ENCODE data around the gene FBXL14.
A peak's percentile ranks its signal among the peaks of the same experiment; 100 is the strongest.

The FBXL14 gene

DNA sequence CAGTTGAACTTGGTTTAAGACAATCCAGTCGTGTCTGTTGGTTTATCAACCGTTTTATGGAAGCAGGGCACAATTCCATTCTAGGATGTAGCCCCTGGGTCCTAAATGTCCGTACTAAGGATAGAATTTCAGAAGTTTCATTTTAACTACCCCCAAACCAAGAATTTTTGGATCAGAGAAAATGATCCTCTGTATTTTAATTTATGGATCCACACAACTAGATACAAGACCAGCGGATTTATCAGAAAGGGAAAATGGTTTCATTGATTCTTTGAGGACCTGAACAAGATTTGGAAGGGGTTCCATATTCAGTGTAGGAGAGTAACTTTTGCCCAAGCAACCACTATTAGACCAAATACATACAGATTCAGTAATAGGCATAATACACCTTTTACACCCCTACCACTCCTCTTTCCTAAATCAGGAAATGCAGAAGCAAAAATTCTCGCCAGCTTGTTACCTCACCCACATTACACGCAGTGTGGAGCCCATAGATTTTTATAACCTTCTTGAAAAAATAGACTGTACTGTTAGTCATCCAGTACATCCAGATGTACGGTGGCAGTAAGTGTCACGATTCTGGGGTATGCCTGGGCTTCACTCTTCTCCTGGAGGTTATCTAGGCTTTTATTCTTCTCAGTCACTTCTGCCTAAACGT, 1.4 kb upstream of the FBXL14 start:
- no peak for TF ChIP-seq CTBP1 (IDR thresholded peaks at IDR 0.05; ENCODE audit: borderline replicate concordance)
- ChIA-PET CTCF (interaction anchor here (0.6 kb wide), 1 partner anchor 593 kb away, joined by 3 read pairs; no protein-coding TSS in a partner anchor), POLR2A (no interaction called here)
- no peak for DNase-seq (ENCODE audit: extremely low spot score)

DNA sequence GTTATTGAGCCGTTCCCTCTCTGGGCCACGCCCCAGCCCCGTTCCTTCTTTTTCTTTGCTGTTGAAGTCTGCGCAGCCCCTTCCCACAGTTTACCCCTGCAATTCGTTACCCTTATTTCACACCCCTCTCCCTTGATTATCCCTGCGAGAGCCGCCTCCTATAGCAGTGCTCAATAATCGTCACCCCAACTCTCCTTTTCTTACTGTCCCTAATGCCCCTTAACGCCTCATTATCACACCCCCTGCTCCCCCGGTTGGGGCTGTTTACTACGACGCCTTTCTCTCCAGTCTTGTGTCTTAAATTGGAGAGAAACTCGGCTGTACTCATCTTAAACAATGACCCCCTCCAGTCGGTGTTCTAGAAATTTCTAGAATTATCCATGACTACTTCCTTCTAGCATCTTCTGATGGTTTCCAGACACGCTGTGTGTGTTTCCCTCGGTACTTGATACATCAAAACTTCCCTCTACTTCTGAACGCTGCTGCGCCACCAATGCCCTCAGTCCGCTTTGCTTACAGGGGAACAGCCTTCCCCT, 713 bp upstream of the FBXL14 start:
- POLR2A ChIA-PET, result interaction anchor here (0.6 to 1.8 kb wide), 3 partner anchors 11 to 32 kb away, joined by 3 to 4 read pairs (median 4); no protein-coding TSS in a partner anchor
- no peak for DNase-seq (ENCODE audit: extremely low spot score)
- CTCF ChIA-PET, result interaction anchor here (0.6 kb wide), 1 partner anchor 593 kb away, joined by 3 read pairs; no protein-coding TSS in a partner anchor
- TF ChIP-seq, protein P1, sequence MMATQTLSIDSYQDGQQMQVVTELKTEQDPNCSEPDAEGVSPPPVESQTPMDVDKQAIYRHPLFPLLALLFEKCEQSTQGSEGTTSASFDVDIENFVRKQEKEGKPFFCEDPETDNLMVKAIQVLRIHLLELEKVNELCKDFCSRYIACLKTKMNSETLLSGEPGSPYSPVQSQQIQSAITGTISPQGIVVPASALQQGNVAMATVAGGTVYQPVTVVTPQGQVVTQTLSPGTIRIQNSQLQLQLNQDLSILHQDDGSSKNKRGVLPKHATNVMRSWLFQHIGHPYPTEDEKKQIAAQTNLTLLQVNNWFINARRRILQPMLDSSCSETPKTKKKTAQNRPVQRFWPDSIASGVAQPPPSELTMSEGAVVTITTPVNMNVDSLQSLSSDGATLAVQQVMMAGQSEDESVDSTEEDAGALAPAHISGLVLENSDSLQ (IDR thresholded peaks at IDR 0.05), result no peak
- 0 out of 2 replicates have a peak, but pooled peaks have one; percentile 7 for TF ChIP-seq L3MBTL2 (conservative IDR thresholded peaks at IDR 0.05)

DNA sequence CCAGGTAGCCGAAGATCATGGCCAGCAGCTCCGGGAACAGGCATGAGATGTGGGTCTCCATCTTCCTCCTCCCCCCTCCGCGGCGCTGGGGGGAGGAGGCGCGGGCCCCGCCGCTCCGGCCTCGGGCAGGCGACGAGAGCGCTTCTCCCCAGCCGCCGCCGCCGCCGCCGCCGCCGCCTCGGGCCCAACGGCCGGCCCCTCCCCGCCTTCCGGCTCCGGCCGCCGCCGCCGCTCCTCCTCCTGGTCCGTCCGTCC, 448 bp downstream of the FBXL14 start:
- DNase-seq (ENCODE audit: extremely low spot score), result peak; percentile 57
- ChIA-PET POLR2A (interaction anchor here (0.8 to 1.8 kb wide), 4 partner anchors 10 to 476 kb away, joined by 3 to 11 read pairs (median 4); no protein-coding TSS in a partner anchor), CTCF (interaction anchor here (1.0 to 2.0 kb wide), 2 partner anchors 35 to 476 kb away, joined by 3 to 6 read pairs; partner anchors contain the start of gene WNT5B)
- no peak for TF ChIP-seq L3MBTL2 (conservative IDR thresholded peaks at IDR 0.05)
- TF ChIP-seq FOXA1 (IDR thresholded peaks at IDR 0.05), result no peak
- no peak for TF ChIP-seq ELF4 (IDR thresholded peaks at IDR 0.05)
- TF ChIP-seq ARNT (IDR thresholded peaks at IDR 0.05), result no peak
- no peak for TF ChIP-seq HDGF (IDR thresholded peaks at IDR 0.05; ENCODE audit: borderline replicate concordance)
- TF ChIP-seq ZNF384 (IDR thresholded peaks at IDR 0.05), result no peak
- no peak for TF ChIP-seq TARDBP (IDR thresholded peaks at IDR 0.05)
- no peak for TF ChIP-seq NFRKB (IDR thresholded peaks at IDR 0.05)
- no peak for TF ChIP-seq FOXM1 (IDR thresholded peaks at IDR 0.05; ENCODE audit: borderline replicate concordance)
- no peak for TF ChIP-seq SP1 (IDR thresholded peaks at IDR 0.05)
- no peak for TF ChIP-seq FOXK2 (IDR thresholded peaks at IDR 0.05)
- no peak for TF ChIP-seq LEF1 (IDR thresholded peaks at IDR 0.05; ENCODE audit: borderline replicate concordance)
- TF ChIP-seq, protein P1 (IDR thresholded peaks at IDR 0.05), result no peak
- no peak for TF ChIP-seq SUZ12 (IDR thresholded peaks at IDR 0.05)
- no peak for TF ChIP-seq CTBP1 (IDR thresholded peaks at IDR 0.05; ENCODE audit: borderline replicate concordance)

DNA sequence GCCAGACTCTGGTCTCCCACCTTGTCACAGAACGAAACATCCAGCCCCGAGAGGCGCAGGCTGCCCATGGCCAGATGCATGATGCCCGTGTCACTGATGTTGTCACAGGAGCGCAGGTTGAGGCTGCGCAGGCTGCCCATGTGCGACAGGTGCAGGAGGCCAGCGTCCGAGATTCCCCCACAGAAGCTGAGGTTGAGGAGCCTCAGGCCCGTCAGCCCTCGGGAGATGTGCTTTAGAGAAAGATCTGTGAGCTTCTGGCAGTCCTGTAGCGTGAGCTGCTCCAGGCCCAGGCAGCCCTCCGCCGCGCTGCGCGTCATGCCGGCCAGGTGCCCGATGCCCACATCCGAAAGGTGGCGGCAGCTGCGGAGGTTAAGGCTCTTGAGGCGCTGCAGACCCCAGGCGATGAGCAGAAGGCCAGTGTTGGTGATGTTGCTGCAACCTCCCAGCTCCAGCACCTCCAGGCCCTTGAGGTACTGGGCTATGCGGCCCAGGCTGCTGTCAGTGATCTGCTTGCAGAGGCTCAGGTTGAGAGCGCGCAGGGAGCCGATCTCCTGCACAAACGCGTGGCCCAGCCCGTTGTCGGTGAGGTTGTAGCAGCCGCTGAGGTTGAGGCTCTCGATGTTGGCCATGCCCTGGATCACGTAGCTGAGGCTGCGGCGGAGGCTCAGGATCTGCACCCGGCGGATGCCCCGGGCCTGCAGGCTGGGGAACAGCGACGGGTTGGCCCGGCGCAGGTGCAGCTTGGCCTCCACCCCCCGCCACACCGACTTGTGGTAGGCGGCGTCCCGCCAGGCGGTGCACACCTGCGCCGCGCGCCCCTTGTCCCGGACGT, 991 bp downstream of the FBXL14 start:
- ChIA-PET POLR2A (interaction anchor here (0.8 to 1.8 kb wide), 9 partner anchors 10 to 656 kb away, joined by 3 to 11 read pairs (median 3); no protein-coding TSS in a partner anchor), CTCF (interaction anchor here (1.0 to 2.0 kb wide), 4 partner anchors 10 to 476 kb away, joined by 3 to 12 read pairs (median 7); partner anchors contain the start of gene WNT5B)
- DNase-seq (ENCODE audit: extremely low spot score), result peak; percentile 21
- TF ChIP-seq L3MBTL2 (conservative IDR thresholded peaks at IDR 0.05) (0 out of 2 replicates have a peak, but pooled peaks have one; percentile 32), SUZ12 (IDR thresholded peaks at IDR 0.05) (no peak), LEF1 (IDR thresholded peaks at IDR 0.05; ENCODE audit: borderline replicate concordance) (no peak), ARNT (IDR thresholded peaks at IDR 0.05) (no peak), HDGF (IDR thresholded peaks at IDR 0.05; ENCODE audit: borderline replicate concordance) (no peak), ZNF384 (IDR thresholded peaks at IDR 0.05) (no peak), SP1 (IDR thresholded peaks at IDR 0.05) (no peak), FOXK2 (IDR thresholded peaks at IDR 0.05) (no peak)

DNA sequence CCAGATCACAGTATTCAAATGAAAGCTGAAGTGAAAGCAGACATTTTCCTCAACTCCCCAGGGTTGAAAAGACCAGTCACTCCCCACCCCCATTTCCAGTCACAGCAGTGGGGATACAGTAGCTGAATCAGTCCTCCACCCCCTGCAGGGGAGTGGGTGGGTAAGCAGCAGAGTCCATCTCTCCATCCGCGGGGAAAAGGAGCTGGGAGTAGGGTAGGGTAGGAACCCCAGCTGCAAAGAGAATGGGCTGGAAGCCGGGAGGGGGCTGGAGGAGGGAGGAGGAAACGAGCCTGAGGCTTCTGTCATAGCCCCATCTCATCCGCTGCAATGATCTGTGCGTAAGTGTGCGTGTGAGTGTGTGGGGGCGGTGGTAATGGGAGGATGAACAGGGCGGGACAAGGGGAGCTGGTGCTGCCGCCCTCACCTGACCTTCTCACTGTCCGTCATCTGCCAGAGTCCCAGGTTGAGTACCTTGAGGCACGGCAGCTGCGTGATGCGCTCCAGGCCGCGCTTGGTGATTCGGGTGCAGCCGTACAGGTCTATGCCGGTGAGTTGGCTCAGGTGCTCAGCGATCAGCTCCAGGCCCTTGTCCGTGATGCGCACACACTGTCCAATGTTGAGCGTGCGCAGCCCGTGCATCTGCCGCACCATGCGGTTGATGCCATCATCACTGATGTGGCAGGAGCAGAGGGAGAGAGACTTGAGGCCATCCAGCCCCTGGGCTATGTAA, 1.8 kb downstream of the FBXL14 start:
- DNase-seq (ENCODE audit: extremely low spot score), result peak; percentile 28
- ChIA-PET CTCF (interaction anchor here (0.7 to 2.0 kb wide), 5 partner anchors 9 to 464 kb away, joined by 3 to 12 read pairs (median 6); partner anchors contain the start of gene WNT5B), POLR2A (interaction anchor here (0.7 to 1.8 kb wide), 10 partner anchors 9 to 993 kb away, joined by 3 to 11 read pairs (median 3); partner anchors contain the start of gene RAD52)
- no peak for TF ChIP-seq FOXM1 (IDR thresholded peaks at IDR 0.05; ENCODE audit: borderline replicate concordance)
- TF ChIP-seq CTBP1 (IDR thresholded peaks at IDR 0.05; ENCODE audit: borderline replicate concordance), result no peak
- TF ChIP-seq ELF4 (IDR thresholded peaks at IDR 0.05), result no peak
- 0 out of 2 replicates have a peak, but pooled peaks have one; percentile 48 for TF ChIP-seq HDGF (IDR thresholded peaks at IDR 0.05; ENCODE audit: borderline replicate concordance)
- TF ChIP-seq, protein P1 (IDR thresholded peaks at IDR 0.05), result no peak
- TF ChIP-seq L3MBTL2 (conservative IDR thresholded peaks at IDR 0.05), result no peak

DNA sequence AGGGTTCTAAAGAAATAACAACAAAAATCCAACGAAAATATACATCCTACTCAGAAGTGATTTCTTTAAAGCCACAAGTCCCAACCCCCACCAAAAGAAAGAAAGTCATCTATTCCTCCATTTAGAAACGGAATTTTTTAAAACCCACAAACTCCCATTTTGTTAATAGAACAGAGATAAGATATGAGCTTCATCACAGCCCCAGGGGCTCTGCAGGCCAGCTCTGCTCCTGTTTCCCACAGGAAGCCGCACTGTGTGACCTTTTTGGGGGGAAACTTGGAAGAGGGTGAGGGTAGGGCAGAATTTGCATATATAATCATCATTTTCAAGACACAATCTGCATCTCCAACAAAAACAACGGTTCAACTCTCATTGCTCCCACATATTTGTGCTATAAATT, 2.8 kb downstream of the FBXL14 start:
- DNase-seq (ENCODE audit: extremely low spot score), result no peak
- ChIA-PET POLR2A (interaction anchor here (0.7 kb wide), 1 partner anchor 15 kb away, joined by 3 read pairs; no protein-coding TSS in a partner anchor), CTCF (interaction anchor here (0.7 to 1.9 kb wide), 2 partner anchors 14 to 206 kb away, joined by 4 to 8 read pairs; no protein-coding TSS in a partner anchor)
- TF ChIP-seq TARDBP (IDR thresholded peaks at IDR 0.05) (no peak), BHLHE40 (IDR thresholded peaks at IDR 0.05; ENCODE audit: borderline replicate concordance) (no peak)

All from HEK293T (cell line).